Stimulated activated CD8-positive, alpha-beta memory T cell treated with anti-CD3 and anti-CD28 coated beads, Interleukin-12 subunit alpha, Interleukin-12 subunit beta, amount 100 ng/mL, for 4 hours (primary cell): Measurements from ENCODE around the gene APAF1.

ENCODE experiments used
- DNase-seq: peaks from one replicate; pipeline ENCODE4 v3.0.0-alpha.2; 2020; ENCODE audit warnings: low read depth

The APAF1 gene

DNA sequence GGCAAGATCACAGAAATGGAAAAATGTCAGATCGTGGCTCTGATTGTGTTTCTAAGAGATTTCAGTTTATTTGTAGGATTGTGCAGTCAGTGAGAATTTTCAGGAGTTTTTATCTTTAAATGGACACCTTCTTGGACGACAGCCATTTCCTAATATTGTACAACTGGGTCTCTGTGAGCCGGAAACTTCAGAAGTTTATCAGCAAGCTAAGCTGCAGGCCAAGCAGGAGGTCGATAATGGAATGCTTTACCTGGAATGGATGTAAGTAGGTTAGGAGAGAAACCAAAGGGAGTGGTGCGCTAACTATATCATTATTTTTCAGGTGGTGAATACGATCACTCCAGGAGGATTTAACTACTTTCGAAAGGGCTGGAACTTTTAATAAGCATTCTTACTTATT lies 26.4 kb downstream of the APAF1 start:
- DNase-seq: no peak

DNA sequence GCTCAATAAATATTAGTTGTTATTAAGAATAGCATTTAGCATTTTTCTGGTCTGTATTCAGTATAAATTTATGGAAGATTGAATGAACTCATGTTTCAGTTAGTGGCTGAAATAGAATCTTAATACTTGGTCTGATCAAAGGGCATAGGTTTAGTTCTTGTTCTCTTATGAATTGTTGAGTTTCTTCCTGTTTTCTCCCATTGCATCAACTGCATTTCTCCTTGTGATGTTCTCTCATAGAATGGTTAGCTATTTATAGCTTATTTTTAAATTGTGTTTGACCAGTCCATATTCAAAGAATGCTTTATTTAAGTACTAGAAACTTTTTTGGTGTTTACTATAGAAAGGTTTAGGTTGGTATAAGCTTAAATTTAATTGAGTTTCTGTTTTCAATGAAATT lies 29.8 kb downstream of the APAF1 start:
- DNase-seq: no peak

DNA sequence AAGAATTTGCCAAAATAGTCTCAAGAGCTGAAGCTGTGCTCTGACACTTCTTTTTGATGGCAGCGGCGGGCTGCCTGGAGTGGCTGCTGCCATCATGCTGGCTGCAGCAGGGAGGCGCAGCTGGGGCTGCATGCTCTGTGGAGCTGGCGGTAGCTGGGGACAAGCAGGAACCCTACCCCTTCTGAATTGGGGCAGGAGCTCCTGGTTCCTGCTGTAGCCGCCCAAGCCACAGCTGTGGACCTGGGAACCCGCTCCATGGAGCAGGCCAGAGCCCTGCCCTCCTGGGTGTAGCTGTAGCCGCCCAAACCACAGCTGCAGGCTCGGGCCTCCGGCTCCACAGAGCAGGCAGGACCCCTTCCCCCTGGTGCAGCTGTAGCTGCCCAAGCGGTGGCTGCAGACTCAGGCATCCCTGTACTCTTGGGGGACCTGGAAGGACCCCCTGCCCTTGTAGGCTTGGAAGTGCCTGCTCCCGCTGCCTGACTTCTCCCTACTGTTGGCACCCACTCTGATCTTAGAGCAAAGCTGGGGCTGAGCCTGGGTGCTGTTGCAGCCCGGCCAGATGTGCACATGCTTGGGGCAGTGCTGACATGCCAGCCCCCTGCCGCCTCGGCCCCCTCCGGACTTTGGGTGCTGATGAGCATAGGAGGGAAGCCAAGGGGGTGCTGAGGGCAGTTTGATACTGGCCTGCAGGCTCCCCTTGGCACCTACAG lies 33.3 kb downstream of the APAF1 start:
- no peak for DNase-seq

DNA sequence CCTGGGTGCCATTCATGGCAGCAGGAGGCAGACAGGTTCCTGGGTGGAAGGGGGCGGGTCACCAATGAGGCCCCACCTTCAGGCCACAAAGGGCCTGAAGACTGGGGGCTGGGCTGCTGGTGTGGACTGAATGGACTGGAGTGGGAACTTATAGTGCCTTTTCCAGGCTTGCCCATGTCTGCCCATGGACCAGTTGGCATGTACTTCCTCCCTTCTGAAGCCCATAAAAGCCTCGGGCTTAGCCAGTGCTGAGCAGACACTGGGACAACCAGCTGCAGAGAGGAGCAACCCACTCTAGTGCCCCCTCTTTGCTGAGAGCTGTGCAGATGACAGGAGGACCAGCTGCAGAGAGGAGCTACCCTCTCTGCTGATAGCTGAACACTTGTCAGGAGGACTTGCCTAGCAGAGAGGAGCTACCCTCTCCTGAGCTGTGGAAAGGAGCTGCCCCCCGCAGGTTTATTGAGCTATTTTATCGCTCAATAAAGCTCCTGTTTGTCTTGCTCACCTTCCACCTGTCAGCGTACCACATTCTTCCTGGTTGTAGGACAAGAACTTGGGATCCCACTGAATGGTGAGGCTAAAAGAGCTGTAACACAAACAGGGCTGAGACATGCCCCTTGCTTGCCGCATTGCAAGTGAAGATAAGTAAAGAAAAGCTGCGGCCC lies 34.0 kb downstream of the APAF1 start:
- DNase-seq: no peak

DNA sequence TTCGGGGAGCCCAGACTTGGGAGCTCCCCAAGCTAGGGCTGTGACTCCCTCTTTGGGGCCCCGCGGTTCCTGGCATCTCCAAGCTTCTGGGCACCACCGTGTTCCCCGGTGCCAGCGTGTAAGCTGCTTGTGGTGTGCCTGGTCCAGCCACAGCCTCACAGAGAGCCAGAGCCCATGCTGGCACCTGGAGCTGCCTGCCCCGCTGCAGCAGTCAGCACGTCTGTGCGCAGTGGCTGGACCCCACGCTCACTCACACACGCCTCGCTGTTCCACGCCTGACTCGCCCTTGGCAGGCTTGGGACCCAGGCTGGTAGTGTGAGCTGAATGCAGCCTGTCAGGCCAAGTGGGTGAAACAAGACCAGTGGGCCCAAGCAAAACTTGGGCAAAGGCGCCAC lies 34.5 kb downstream of the APAF1 start:
- no peak for DNase-seq

DNA sequence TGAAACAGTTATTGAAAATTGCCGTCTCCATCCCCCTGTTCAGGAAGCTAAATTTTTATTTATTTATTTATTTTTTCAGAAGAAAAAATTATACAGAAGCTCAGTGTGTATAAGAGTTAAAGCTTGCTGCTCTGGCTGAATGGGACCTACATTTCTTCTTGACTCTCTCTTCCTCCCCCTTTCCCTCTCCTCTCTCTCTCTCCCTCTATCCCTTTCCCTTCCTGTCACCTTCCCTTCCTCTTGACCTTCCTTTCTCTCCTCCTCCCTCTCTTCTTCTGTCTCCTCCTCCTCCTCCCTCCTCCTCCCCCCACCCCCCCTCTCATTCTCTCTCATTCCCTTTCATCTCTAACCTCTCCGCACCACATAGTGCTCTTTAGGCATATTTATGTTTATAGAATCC lies 39.1 kb downstream of the APAF1 start:
- DNase-seq: no peak

DNA sequence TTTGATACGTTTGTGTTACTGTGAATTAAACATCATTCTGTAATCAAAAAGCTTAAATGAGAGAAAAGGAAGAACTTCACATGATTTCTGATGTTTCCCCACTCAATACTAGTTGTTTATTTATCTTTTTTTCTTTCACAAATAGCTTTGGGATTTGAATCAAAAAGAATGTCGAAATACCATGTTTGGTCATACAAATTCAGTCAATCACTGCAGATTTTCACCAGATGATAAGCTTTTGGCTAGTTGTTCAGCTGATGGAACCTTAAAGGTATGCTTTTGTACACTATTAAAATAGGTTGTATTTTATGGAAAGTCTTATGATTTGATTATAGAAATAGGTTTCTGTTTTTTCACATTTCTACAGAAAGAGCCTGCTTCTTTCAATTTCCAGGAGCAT lies 41.5 kb downstream of the APAF1 start:
- DNase-seq: no peak

DNA sequence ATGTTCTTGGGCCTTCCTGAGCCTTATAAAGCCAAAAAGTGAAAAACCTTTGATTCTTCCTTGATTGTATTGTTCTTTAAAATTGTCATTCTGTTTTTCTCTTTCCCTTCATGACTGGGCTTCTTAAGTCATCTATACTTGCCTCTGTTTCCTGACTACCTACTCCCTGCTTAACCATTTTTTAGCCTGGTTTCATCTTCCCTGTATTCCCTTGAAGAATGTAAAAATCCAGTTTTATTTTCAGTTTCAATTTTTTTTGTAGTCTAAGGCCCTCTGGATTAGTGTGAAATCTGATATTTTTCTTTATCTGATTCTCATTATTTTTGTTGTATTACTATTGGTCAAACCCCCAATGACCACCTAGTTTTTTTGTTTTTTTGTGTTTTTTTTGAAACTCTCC lies 46.3 kb downstream of the APAF1 start:
- DNase-seq: no peak

DNA sequence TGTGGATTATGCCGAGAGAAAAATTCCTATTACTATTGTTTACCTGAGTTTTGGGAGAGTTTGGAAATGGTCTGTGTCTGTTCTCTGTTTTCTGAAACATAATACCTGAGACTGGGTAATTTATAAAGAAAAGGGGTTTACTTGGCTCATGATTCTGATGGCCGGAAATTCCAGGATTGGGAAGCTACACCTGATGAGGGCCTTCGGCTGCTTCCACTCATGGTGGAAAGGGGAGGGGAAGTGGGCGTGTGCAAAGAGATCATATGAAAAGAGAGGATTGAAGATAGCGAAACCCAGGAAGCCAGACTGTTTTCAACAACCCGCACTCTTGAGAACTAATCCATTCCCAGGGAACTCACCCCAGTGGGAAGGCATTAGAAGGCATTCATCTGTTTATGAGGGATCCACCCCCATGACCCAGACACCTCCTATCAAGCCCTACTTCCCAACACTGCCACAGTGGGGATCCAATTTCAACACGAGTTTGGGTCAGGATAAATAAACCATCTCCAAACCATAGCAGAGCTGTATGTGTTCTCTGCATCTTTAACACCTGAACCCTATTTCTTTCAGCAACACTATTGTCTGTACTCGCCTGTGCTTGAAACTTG lies 51.1 kb downstream of the APAF1 start:
- DNase-seq: no peak

DNA sequence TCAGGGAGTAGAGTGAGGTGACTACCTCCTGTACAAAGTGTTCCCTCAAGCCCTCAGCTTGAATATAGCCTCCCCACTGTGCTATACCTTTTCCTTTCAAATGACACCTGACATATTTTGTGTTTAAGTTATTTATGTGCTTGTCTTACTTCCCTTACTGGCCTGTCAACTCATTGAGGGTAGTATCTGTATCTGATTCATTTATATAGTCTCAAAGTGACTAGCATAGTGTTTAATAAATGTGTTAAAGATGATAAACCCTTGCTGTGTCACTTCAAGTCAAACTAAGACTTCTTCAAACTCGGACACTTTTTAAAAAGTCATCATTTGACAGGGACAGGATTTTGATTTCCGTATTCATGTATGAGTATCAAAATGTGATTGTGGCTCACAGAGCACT lies 52.1 kb downstream of the APAF1 start:
- no peak for DNase-seq

DNA sequence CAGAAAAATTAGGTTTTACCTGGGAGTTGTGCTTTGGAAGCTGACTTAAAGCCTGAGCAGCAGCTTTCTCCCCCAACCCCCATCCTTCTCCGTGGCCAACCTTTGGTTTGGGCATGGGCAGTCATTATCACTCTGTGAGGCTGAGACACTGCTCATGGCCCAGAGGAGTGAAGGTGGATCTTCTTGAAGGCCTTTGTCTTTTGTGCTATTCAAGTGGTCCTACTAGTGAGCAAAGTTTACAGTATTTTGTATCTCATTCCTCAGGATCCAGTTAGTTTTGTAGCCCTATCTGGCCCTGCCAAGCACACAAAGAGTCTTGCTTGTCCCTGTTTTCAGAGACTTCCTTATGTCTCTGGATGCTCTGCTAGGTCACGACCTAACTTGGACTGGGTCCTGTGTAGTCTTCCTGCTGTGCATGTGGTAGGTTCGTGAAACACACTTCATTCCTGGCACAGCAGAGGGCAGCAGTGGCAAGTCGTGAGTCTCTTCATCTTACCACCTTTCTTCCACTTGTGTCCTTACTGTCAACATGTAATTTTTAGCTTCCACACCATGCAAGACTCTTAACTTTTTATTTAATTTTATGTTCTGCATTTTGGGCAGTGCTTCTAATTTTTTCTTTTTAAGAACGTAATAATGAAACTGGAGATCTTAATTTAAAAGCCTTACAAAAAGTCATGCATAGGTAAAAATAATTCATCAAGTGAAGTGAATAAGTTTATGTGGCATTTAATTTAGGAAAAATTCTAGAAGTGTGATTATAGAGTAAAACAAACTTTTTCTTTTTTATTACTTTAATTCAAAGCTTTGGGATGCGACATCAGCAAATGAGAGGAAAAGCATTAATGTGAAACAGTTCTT lies 53.7 kb downstream of the APAF1 start:
- no peak for DNase-seq

DNA sequence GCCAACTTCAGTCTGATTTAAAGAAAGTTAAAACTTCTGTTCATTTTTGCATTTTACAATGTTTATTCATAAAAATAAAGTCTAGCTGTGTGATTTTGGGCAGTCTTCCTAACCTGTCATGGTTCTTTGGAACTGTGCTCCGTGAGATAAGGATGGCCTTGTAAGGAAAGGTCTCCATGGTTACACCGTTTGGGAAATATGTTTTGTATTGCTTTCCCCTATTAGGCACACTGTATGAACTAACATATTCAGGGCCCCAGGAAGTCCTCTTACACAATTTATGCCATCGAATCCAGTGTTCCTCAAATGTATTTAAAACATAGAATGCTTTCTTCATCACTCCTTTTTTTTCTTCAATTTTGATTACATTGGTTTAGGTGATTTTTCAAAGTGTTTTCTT lies 54.5 kb downstream of the APAF1 start:
- DNase-seq: no peak

DNA sequence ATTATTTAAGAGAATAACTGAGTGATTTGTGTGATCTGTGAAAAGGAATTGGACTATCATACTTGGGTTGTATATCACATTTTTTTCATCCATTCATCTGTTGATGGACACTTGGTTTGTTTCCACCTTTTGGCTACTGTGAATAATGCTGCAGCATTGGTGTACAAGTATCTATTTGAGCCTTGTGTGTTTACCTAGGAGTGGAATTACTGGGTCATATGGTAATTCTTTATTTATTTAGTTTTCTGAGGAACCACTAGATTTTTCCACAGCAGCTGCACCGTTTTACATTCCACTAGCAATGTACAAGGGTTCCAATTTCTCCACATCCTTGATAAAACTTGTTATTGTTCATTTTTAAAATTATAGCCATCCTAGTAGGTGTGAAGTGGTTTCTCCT lies 56.1 kb downstream of the APAF1 start:
- no peak for DNase-seq

DNA sequence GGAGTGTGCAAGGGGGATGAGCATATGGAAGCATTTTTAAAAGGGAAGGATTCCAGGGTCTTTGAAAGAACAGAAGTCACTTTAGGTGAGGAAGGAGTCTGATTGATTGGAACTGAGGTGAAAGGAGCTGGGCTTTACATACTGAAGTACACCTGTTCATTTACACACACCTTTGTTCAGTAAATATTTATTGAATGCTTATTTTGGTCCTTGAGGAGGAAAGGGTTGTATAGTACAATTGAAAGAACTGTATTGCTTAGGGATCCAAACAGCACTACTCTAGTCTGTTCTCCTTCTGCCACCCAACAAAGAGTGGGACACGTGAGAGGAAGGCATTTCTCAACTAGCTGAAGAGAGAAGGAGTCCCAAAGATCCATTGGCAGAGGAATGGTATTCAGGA lies 63.9 kb downstream of the APAF1 start:
- DNase-seq: no peak

DNA sequence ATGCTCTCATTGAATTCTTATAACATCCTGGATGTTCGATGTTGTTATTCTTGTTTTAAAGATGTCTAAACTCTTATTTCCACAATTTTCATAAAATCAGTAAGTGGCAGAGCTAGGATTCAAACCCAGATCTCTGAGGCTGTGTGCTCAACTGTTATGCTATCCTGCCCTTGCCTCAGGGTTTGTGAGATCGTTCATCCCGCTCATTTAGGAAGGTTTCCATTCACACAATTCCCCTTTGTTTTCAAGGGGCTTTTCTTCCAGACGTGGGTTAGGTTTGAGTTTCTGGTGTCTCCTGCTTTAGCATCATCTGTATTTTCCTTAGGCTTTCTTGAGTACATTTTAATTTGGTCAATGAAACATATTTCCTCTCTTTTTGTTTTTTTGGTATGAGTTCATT lies 69.3 kb downstream of the APAF1 start:
- no peak for DNase-seq

DNA sequence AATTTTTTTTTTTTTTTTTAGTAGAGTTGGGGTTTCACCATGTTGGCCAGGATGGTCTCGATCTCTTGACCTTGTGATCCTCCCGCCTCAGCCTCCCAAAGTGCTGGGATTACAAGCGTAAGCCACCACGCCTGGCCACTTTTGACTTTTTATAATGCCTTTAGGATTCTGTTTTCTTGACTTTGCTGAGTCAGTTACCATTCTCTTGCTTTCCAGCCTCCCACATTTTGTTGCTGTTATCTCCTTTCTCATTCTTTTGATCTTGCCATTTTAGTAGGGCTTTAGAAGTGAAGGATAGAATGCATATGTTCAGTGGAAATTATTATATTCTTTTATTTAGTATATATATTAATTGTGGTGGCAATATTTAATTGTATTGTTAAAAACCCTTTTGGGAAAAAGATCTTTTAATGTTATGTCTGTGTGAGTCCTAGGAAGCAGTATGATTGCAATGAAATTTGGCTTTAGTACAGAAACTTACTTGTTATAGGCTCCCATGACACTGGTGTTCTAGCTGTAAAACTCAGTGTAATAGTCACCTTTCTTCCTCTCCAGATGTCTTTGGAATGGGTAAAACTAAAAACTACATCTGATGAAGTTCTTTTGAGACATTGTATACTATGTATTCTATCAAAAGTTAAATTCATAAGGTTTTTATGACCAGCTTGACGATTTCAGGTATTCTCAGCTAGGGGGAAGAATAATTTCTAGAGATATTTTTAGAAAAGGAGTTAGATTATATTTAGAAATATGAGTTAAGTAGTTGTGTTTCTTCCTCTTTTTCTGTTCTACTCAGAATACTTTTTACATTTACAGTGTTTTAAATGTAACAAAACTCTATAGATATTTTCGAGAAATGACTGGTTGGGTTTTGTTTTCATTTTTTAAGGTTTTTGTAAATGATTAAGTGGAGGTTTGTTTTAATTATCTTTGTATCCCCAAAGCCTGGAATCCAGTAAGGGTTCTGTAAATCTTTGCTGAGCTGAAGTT lies 74.7 kb downstream of the APAF1 start:
- DNase-seq: no peak

DNA sequence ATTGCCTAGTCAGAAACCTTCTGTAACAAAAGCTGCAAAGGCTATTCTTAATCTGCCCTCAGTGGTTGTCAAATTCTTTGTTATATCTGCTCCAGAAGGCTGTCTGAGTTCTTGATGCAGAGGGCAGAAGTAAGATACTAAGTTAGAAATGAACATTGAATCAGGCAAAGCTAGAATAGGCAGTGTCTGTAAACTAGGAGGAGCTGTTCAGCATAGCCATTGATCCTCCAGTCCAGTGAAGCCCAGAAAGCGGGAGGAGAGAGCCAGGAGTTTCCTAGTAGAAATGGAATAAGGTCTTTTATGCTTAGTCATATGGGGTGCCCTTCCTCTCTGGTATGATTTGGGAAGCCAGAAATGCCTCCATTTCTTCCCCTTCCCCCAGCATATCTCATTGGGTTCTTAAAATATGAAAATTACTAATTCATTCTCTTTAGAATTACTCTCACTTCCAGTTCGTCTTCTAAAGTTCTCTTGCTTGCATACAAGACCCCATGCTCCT lies 76.2 kb downstream of the APAF1 start:
- DNase-seq: no peak

DNA sequence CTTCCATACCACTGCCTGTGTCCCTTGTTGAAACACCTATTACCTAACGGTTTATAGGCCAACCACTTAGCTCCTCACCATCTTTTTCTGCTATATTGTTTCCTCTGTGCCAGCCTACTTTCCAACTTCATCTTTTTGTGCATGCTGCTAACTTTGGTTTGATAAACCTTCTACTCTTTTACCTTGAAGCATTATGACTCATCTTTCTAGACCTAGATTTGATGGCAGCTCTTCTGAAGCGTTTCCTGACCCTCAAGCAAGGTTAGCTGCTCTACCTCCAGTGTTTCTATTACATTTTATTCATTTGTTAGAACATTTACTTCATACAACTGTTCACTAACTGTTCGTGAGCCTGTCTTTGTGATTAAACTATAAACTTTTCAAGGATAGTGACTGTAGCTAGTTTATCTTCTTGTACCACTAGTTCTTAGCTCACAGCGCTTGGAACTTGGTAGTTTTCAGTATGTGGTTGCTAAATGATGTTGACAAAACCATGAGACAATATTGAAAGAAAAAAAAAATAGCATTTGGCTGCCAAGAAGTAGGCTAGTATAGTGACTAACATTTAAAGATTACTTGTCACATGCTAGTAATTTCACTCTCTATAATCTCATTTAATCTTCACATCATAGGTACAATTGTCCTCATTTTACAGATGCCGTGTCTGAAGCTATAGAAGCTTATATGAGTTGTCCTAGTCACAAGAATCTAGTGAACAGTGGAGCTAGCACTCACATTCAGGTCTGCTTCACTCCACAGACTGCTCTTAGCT lies 79.5 kb downstream of the APAF1 start:
- DNase-seq: no peak

DNA sequence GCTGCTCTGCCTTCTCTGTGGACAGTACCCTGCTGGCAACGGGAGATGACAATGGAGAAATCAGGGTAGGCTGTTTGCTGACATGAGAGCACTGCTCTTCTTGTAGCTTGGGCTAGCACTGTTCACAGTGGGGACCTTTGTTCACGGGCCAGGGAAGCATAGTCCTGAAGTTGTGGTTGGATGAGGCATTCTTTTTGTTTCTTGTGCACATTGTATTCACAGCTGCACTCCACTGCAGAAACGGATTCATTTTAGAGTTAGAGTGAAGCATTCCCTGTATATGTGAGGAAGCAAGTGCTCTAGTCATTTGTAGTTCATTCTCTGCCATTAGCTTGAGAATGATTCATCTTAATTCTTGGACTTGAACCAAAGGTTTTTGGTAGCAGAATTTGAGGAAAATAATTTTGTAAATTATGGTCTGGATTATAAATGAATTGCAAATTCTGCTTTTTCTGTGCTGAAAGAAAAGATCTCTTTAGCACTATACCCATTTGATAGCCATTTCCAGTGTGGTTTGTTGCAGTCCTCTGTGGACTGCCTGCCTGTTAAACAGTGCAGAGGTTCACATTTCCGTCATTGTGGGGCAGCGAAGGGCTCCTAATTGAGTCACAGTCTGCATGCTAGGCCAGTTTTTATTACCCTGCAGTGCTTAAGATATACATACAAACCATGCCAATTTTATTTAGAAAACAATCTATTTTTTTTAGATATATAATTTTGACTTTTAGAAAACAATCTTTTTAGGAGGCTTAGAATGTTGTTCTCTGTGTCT lies 80.6 kb downstream of the APAF1 start:
- DNase-seq: no peak

DNA sequence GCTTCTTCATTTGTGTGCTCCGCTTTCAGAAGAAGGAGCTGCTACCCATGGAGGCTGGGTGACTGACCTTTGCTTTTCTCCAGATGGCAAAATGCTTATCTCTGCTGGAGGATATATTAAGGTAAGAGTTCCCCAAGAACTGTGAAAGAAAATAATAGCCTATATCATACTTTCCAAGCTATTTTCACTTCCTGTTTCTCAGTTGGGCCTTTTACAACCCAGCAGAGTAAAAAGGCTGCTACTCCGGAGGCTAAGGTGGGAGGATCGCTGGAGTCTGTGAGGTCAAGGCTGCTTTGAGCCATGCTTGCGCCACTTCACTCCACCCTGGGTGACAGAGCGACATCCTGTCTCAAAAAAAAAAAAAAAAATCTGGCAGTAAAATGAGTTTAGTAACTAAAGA lies 82.1 kb downstream of the APAF1 start:
- no peak for DNase-seq
